T follicular helper cell (primary cell): ENCODE measurements around the gene SLCO1B3.

ENCODE experiments used
- DNase-seq: peaks from one replicate; pipeline ENCODE4 v3.0.0-alpha.2; 2020; ENCODE audit warnings: low read depth

The SLCO1B3 gene

DNA sequence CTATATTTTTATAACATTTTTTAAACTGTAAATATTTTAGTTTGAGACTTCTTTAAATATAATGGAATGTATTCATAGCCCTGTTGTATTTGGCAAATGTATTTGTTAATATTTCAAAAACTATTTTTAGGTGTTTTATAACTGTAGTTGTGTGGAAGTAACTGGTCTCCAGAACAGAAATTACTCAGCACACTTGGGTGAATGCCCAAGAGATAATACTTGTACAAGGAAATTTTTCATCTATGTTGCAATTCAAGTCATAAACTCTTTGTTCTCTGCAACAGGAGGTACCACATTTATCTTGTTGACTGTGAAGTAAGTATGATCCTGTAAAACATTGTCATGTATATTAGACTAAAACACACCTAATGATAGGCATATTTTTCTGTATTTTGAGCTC is 72.8 kb downstream of the SLCO1B3 start:
- DNase-seq, result no peak

DNA sequence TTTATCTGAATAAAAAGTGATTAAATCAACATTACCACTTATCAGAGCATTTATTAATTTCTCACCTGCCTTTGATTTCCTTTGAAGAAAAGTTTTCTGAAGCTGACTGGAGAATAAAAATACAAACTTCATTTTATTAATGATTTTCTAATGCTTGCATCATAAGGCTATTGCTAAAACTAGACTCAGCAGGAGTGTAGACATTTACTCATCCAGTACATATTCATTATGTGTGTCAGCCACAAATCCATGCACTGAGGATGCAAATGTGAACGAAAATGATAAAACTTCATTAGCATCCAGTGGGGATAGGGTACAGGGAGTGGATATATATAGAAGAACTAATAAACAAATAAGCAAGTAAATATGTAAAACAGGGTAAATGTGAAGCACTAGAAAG is 74.6 kb downstream of the SLCO1B3 start:
- DNase-seq, result no peak

DNA sequence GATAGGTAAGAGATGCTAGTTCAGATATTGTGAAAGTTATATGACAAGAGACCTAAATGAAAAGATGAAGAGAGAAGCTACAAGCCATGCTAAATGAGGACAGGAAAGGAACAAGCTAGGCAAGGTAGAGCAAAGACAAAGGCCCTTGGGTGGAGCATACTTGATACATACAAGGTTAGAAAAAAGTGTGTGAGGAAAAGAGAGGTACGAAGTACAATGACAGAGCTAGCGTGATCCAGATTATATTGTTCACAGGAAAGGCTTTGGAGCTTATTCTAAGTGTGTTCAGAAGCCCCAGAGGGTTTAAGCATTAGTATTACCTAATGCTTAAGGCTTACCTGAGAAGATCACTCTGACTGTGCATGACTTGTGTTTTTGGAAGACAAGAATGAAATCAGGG is 75.0 kb downstream of the SLCO1B3 start:
- DNase-seq, result no peak

DNA sequence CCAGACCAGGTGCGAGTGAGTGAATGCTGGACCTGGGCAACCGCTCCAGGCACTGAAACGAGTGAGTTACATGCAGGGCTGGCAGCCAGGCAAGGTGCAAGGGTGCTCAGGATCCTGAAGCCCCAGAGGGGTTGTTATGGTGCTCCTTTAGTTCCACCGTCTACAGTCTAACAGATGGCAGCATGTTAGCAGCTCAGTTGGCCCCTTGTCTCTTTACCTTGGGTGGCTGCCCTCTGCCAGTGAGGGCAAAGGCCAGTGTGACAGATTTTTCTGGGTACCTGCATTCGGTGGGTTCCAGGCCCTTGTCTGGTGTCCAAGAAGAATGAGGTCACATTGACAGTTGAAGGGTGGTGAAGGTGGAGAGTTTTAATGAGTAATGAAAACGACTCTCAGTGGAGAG is 106.8 kb downstream of the SLCO1B3 start:
- DNase-seq, result no peak

GRCh38 chr12:20917819-20918218 is 107.3 kb downstream of the SLCO1B3 start:
- DNase-seq, result no peak

- DNase-seq, result no peak
These were observed 121.4 kb downstream of the SLCO1B3 start for GRCh38 chr12:20931894-20932293.

GRCh38 chr12:20946732-20947131 is 136.2 kb downstream of the SLCO1B3 start:
- DNase-seq, result no peak

- no peak for DNase-seq
These were observed 139.7 kb downstream of the SLCO1B3 start for GRCh38 chr12:20950248-20950647.

DNA sequence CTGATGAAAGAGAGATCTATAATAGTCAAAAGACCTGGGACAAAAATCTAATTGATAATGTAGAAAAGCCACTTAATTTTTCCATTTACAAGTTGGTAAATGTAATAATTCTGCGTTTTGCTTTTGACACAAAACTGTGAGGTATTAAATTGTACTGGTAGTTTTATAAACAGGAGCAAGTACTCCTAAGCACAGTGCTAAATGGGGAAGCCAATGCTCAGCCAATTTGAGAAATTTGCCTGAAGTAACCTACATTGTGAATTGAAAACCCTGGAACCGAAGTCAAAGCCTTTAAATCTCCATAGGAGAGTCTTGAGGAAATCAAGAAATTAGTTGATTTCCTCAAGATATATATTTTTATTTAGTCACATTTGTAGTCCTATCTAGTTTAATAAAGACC is 152.8 kb downstream of the SLCO1B3 start:
- DNase-seq, result no peak

GRCh38 chr12:20963762-20964161 is 153.3 kb downstream of the SLCO1B3 start:
- no peak for DNase-seq
